ENCODE measurements around the gene KRT3.
"Not testable (repeated sequence)": the region's sequence is repeated elsewhere in the genome, so short reads cannot be mapped to it uniquely, and the experiment has no call there.

The KRT3 gene

GRCh38 chr12:52796839-52797528 lies 1.1 kb upstream of the KRT3 start:
- no peak for DNase-seq

- DNase-seq: no peak
Observed at GRCh38 chr12:52796429-52796794, 495 bp upstream of the KRT3 start.

DNA sequence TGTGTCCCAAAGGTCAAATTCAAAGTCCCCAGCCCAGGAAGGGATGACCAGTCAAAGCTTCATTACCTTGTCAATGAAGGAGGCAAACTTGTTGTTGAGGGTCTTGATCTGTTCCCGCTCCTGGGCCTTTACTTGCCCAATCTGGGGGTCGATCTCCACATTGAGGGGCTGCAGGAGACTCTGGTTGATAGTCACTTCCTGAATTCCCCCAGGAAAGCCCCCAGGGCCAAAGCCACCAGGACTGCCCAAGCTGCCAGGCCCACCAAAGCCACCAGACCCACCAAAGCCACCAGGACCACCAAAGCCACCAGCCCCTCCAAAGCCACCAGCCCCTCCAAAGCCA lies 614 bp downstream of the KRT3 start:
- DNase-seq: not testable (repeated sequence)

- no peak for DNase-seq
Observed at GRCh38 chr12:52794479-52795331, 1.2 kb downstream of the KRT3 start.

GRCh38 chr12:52792185-52793029 lies 3.5 kb downstream of the KRT3 start:
- no peak for DNase-seq

DNA sequence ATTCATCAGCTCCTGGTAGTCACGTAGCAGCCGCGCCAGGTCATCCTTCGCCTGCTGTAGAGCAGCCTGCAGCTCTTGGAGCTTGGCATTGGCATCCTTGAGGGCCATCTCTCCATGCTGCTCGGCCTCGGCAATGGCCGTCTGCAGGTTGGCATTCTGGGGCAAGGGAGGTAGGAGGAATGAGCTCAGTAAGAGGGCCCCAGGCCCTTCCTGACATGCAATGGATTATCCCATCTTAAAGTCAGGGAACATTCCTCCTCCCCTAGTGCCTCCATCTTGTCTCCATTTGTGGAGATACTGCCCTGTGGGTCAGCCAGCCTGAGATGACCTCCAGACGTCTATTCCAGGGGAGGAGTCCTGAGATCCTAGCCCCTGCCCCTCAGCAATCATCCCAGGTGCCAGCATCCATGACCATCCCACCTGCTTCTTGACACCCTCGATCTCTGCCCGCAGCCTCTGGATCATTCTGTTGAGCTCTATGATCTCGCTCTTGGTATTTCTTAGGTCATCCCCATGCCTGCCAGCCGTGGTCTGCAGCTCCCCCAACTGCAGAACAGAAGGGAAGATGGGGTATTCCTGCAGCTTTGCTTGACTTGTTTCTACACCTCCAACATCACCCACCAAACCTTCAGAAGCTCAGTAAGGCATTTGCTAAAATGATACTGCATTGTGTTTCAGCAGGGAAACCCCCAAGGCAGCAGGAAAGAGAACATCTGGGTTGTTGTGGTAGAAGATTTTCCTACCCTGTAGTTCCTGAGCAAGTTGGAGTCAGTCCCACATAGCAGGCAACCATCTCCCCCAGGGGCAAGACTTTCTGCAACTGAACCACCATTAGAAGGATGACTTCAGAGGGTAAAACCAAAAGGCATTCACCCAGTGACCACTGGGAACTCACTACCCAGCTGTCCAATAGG lies 4.4 kb downstream of the KRT3 start:
- DNase-seq: no peak

- DNase-seq: no peak
Observed at GRCh38 chr12:52790427-52791270, 5.3 kb downstream of the KRT3 start.

DNA sequence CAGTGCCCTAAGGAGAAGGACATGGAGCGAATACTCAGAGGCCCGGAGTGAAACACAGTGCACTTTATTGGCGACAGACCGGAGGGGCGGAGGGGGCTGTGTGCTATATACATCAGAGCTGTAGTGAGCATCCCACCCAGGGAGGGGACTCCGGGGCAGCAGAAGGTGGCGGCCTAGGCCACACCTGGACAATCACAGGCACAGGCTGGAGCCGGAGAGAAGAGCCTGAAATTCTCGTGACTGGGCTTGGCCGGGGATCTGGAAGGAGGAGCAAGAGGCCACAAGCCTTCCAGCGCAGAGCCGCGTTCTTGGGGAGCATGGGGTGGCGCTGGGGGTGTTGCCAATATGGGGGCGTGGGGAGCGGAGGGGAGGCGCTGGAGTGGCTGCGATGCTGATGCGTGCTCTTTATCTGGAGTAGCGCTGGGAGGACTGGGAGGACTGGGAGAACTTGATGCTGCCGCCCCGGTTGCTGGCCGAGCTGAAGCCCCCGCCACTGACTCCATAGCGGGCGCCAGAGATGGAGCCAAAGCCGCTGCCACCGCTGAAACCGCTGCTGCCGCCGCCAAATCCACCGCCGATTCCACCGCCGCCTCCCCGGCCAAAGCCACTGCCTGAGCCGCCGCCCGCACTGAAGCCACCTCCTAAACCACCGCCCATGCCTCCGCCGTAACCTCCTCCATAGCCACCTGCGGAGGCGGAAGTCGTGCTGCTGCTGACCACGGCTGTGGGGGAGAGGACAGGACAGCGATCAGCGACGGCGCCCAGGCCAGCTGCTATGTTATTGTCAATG lies 6.1 kb downstream of the KRT3 start:
- DNase-seq: no peak

- no peak for DNase-seq
Observed at GRCh38 chr12:52788876-52789636, 6.9 kb downstream of the KRT3 start.

GRCh38 chr12:52788192-52788875 lies 7.6 kb downstream of the KRT3 start:
- no peak for DNase-seq

DNA sequence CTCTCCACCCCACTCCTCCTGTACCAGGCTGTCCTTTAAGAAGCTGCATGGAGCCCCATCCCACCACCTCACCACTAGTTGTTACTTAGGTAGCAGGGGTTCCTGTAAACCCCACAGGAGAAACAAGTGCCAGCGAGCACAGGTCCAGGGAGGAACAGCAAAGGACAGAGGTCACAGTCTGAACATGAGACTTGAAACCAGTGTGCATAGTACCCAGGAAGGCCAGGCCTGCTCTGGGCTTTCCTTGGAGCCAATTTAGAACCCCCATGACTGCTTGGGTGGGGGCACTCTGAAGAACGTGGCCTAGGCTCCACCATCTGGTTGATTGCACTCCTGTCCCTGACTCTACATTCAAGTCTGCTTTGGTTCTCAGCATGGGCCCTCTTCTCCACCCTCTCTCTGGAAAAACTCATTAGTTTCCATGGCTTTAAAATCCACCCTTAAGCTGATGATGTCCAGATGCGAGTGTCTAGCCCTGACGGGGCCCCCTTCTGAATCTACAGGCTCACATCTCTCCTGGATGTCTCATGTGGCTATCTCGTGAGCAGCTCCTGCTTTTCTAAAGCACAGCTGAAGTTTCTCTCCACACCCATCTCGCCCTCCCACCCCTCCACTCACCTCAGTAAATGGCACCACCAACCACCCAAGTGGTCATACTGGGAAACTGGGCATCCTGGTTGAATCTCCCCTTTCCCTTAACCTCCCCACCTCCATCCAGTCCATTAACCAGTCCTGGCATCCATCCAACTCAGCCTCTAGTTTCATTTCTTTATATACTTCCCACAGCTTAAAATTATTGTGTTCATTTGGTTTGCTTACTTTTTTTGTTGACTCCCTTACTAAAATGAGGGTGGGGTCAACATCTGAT lies 8.4 kb downstream of the KRT3 start:
- DNase-seq: no peak

GRCh38 chr12:52784909-52785308 lies 11.0 kb downstream of the KRT3 start:
- no peak for DNase-seq

DNA sequence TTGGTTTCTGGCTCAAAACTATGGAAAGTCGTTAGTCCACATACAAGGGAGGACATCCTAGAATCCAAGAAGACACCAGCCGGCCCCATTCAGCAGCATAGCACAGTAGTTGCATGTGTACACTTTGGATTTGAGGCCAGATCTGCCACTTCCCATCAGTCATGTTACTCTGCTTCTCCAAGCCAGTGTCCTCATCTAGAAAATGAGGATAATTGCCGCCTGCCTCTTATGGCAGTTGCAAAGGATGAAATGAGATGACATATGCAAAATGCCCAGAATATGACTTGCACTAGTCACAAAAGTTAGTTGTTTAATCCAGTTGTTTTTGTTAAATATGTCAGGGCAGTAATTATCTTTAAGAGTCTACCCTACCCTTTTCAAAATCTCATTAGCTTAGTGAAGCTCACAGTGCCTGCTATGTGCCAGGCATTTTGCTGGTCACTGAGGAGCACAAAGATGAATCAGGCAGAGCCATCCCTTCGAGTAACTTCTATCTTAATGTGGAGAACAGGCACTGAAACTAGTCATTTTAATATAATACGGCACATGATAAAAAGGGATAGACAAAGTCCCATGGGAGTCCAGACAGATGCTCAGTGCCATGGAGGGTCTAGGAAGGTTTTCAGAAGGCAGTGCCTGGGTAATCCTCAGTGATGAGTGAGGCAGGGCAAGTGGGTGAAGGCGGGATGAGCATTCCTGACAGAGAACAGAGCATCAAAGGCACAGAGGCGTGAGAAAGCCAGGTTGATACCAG lies 12.2 kb downstream of the KRT3 start:
- DNase-seq: no peak

DNA sequence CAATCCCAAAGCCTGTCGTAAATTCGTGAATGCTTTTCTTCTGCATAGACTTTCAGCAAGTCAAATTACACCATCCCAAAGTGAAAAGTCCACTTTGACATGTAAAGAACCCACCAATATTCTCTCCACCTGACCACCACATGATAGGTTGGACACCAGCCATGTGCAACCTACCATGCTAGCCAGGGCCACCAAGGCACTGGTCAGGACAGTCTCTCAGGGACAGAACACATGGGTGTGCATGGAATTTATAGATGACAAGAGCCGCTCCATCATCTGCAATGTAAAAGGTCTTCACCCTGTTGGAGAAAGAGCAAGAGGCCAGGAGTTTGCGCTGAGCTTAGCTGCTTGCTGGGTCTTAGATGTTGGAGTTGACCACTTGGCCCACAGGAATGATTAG lies 13.4 kb downstream of the KRT3 start:
- DNase-seq: no peak

DNA sequence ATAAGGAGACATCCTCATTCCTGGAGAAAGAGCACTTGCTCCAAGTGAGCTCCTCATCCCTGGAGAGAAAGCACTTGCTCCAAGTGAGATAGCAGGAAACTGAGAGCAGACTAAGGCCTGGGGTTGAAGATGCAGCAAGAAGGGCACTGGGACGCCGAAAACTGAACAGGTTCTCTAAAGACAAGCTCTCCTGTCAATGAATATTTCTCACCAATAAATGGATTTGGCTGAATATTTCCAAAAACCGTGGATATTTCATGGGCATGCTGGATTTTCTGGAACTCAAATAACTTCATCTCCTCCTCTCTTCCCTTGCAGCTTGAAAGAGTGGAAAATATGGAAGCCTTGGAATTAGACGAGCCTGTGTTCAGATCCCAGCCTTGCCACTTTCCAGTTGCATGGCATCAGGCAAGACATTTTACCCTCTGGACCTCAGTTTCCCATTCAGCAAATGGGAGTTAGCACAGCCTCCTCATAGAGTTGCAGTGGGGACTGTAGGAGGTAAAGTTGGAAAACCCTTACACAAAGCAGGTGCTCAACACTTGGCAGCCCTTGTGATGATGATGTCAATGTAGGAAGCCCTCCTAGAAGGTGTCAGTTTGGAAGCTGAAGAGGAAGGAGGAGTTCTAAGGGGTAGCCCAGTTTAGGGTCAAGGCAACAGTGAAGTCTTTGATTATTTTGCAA lies 14.4 kb downstream of the KRT3 start:
- no peak for DNase-seq

DNA sequence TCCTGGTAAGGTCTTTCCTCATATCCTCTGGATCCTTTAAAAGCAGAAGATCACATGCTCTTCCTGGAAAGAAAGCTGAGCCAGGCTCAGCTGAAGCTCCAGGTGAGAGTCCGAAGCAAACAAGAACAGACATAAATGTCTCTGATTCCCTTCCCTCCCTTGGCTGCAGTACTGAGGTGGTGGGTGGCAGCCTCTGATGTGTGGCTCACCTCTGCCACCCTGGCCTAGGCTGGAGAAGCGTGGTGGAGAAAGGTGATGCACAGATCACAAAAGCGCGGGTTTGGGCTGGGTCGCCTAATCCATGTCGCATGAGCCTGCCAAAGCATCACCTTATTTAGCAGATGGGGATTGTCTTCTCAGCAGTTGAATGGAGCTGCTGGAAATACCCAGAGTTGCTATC lies 16.0 kb downstream of the KRT3 start:
- no peak for DNase-seq

GRCh38 chr12:52778833-52779232 lies 17.1 kb downstream of the KRT3 start:
- no peak for DNase-seq
